Nucleus accumbens (tissue), 56 donors: Measurements from ENCODE around the gene MPZL3.
A peak's percentile ranks its signal among the peaks of the same experiment; 100 is the strongest.
"Not testable (repeated sequence)": the region's sequence is repeated elsewhere in the genome, so short reads cannot be mapped to it uniquely, and the experiment has no call there.

Experiments
- DNase-seq, 56 donors: peaks; one replicate each; lab custom pipeline; 2025; lab: John Stamatoyannopoulos, UW

The MPZL3 gene

DNA sequence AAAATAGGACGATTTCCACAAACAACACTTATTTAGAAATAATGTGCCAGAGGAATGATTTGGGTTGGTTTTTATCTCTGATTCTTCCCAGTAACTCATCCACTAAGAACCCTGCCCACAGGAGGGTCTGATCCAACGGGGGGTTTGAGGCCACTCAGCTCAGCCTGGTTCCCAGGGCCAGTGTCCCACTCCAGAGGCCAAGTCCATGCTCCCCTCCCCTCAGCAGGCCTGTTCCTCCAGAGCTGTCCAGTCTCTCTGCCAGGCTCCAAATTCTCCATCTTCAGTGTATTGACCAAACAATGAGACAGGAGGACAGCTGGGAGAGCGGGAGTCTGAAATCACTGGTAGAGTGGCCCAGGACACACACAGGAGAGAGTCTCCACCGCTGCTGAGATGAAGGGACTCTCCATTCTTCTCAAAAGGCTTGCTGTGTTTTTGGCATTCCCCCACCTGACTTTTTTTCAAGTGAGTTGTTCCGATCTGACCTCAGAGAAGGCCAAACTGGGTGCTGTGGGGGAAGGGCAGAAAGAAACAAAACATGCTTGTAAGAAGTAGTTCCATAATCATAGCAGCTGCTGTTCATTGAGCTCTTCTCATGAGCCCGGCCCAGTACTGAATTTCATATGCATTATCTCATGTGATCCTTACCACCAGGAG lies 58.1 kb downstream of the MPZL3 start:
- DNase-seq: peak in 4 of 56 donors; percentile 6 to 40 (median 20)

DNA sequence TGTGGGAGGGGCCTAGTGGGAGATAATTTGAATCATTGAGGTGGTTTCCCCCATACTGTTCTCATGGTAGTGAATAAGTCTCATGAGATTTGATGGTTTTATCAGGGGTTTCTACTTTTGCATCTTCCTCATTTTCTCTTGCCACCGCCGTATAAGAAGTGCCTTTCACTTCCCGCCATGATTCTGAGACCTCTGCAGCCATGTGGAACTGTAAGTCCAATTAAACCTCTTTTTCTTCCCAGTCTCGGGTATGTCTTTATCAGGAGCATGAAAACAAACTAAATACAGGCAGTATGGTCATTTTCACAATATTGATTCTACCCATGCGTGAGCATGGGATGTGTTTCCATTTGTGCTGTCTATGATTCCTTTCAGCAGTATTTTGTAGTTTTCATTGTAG lies 59.3 kb downstream of the MPZL3 start:
- not testable (repeated sequence) for DNase-seq

DNA sequence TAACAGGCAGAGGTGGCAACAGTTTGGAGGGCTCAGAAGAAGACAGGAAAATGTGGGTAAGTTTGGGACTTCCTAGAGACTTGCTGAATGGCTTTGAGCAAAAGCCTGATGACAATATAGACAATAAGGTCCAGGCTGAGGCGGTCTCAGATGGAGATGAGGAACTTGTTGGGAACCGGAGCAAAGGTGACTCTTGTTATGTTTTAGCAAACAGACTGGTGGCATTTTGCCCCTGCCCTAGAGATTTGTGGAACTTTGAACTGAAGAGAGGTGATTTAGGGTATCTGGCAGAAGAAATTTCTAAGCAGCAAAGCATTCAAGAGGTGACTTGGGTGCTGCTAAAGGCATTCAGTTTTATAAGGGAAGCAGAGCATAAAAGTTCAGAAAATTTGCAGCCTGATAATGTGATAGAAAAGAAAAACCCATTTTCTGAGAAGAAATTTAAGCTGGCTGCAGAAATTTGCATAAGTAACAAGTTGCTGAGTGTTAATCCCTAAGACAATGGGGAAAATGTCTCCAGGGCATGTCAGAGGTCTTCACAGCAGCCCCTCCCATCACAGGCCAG lies 61.1 kb downstream of the MPZL3 start:
- DNase-seq: not testable (repeated sequence)

DNA sequence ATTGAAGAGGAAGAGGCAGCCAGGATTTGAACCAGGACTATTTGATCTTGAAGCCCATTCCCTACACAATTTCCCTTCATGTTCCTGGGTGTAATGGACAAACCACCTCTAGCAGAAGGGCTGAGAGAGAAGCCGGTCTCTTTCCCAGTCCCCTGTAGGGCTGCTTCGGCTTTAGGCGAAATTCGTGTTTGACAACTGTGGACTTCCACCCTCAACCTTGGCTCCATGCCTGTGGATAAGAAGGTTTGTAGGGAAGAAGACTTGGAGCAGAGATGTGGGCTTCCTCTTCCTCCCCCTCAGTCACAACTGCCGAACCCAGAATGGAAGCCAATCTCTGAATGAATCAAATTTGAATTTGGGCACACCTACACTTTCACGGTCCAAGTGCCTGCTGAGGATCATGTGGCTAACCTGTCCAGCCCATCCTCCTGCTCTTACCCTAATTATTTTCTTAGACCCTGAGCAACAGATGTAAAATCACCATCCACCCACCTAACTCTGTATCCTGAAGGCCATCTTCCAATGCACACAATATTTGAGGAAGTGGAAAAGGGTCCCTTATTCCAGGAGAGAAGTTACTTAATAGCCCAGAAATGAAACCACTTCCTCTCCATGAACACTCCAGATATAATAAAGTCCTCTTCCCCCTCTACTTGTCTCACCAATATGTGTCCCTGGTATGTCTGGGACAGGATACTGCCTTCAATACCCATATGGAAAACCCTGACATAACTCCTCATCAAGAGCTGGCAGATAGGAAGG lies 65.6 kb downstream of the MPZL3 start:
- no peak for DNase-seq

DNA sequence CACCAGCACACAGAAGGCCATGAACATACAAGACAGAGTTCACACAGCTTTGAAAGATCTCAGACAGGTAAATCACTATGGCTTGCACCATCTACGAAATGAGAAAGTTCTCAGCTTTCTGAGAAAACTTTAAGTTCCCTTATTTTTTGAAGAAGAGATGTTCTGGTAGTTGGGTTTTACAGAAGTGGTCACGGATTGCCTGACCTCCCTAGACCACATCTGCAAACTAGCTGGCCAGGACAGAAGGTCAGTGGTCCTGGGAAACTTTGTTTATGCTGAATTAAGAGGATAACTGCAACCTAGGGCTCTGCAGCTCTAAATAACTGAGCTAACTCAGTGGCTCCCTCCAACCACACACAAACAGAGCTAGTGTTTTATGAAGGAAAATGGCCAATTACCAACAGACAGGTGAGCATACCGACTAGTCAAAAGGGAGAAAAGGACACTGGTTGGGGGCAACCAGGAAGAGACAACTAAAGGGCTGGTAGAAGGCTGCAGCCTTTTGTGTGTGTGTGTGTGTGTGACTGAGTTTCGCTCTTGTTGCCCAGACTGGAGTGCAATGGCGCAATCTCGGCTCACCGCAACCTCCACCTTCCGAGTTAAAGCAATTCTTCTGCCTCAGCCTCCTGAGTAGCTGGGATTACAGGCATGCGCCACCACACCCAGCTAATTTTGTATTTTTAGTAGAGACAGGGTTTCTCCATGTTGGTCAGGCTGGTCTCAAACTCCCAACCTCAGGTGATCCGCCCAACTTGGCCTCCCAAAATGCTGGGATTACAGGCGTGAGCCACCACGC lies 67.2 kb downstream of the MPZL3 start:
- no peak for DNase-seq

DNA sequence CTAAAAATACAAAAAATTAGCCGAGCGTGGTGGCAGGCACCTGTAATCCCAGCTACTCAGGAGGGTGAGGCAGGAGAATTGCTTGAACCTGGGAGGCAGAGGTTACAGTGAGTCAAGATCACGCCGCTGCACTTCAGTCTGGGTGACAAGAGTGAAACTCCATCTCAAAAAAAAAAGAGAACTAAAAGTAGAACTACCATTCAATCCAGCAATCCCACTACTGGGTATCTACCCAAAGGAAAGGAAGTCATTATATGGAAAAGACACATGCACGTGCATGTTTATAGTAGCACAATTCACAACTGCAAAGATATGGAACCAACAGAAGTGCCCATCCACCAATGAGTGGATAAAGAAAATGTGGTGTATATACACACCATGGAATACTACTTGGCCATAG lies 68.5 kb downstream of the MPZL3 start:
- not testable (repeated sequence) for DNase-seq

DNA sequence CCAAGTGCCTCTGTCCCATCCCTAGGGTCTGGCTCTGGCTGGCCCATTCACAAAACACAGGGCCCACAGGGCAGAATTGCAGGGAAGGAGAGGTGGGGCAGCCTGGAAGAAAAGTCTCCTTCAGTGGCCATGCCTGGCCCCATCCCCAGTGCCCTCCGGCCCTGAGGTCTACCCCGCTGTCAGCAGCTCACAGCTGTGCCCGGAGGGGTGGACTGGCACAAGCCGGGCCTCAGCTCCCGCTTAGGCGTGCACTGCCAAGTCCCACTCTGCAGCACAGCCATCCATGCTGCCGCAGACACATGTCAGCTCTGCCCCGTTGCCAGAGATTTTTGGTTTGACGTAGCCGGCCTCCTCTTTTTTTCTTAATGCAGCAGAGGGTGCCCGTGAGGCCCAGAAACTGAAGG lies 71.9 kb downstream of the MPZL3 start:
- peak in 55 of 56 donors; percentile 42 to 95 (median 87) for DNase-seq

DNA sequence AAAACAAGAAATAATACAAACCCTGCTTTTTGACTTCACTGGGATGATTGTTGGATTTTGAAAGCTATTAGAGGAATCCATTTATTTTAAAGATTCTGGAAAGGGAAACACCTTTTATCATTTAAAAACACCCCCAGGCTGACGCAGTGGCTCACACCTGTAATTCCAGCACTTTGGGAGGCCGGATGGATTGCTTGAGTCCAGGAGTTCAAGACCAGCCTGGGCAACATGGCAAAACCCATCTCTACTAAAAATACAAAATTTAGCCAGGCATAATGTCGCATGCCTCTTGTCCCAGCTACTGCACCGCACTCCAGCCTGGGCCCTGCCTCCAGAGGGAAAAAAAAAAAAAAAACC lies 75.4 kb downstream of the MPZL3 start:
- DNase-seq: no peak
